HK-2 (cell line): ENCODE data around the gene P3H1.

Experiments
- DNase-seq: peaks from one replicate; pipeline ENCODE4 v3.0.0-alpha.2; 2018; ENCODE audit not compliant: unreplicated experiment

P3H1 gene

DNA sequence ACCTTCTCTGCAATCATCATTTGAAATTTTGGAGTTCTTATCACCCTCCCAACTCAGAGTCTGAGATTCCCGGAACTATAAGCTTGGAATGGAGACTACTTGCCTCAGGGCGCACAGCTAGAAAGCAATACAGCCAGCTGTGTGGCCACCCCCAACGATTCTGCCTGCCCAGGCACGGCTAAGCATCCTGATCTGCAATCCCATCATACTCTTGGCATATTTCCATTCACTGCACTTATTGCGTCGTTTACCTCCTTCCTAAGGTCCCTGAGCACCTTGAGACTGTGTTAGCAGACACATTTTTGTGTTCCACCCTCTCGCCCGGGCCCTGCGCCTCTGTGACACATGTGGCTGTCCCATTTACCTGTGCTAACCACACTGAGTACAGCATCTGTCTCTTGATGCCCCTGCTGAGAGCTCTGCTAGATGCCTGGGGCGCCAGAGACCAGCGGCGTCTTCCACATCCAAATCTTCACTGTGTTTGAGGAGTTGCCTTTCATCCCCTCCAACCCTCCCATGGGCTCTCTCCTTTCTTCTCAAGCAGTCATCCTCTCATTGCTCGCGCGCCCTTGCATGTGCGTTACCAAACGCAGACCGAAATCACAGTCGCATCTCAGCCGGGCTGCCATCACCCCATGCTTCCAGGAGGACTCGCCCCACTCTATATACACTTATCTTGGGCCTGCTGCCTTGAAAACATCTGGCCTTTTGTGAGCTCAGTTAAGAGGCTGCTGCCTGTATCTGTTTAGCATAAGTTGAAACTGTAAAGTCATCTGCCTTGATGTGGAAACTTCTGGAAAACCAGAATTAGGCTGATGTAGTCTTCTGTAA is 23.3 kb downstream of the P3H1 start:
- DNase-seq, result no peak

DNA sequence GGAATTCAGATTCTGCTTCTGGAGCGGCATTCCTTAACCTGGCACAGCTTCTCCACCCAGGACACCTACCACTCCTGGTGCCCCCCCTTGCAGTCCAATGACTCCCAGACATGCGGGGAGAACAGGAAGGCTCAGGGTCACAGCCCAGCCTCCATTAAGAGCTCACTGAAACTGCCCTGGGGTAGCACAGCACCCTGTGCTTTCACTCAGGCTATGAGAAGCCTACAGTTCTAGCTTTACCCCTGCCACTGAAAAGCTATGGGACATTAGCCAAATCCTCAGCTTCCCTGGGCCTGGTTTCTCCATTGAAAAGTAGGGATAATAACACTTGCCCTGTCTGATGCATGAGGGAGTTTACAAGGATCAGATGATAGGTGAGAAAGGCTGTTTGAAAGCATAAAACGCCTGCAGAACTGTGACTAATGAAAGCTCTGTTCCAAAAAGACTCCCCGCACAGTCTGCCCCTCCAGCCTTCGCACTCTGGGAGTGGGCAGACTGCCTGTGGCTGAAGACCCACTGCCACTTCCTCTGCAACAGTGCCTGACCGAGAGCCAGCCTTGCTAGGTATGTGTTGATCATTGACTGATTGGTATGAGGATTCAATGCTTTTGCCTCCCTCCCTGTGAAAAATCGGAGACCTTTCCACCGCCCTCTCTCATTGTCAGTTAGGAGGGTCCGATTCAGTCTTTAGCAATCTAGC is 24.1 kb downstream of the P3H1 start:
- DNase-seq, result no peak

DNA sequence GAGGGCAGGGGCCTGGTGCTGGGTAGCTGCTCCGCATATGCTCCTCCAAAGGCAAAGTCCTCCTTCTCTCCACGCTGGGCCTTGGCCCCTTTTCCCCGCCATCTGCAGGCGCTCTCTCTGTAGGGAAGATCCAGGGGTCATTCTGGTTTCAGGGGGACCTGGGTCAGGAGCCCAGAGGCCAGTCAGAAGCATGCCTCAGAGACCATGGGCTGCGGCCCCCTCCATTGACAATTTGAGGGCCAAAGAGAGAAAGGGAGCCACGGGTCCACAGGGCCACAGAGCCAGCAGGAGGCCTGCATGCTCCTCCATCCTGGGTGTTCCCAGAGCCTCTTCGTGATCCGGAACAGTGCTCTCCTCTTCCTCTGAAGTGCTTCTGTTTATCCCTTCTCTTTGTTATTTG is 24.7 kb downstream of the P3H1 start:
- no peak for DNase-seq

DNA sequence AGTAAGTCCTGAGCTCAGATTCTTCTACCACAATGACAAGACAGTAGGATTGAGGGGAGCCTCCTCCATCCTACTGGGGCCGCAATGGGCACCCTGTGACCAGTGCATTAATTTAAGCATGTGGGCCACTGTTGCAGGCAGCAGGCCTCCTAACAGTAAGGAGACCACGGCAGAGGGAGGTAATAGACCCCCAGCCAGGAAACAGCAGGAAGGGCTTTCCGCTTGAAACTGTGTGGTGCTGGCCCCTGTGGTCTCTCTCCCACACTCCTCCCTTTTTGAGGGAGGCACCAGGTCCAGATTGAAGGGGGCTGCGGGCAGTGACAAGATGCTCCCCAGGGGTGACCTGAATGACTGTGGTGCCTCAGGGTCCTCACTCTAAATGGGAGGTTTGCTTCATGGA is 25.1 kb downstream of the P3H1 start:
- DNase-seq, result no peak

DNA sequence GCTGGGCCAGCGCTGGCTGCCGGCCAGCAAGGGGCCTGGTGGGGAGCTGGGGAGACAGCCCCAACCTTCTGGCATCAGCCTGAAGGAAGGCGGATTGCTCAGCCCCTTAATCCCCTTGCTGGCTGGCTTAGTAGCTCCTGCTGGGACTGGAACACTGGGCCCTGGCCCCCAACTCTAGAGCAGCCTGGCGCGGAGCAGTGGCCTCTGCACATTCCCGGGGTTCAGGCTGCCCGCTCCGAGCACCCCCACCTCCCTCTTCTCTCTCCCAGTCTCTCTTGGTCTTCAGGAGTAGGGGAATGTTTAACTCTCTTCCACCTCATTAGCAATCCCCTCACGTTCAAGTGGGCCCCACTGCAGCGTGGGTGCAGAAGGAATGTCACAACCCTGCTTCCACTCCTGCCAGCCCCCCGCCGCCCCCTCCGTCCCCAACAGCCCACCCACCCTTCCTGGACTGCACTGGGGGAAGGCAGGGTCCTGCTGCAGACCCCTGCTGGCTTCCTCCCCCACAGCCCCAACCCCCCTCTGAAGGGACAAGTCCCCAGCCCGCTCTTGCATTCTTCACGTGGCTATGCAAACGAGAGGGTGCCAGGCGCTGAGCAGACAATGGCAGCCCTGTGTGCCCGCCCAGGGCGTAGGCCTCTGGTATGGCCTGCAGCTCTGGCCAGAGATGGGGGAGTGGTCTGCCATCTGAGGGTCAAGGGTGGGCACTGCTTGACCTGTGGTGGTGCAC is 25.8 kb downstream of the P3H1 start:
- no peak for DNase-seq

DNA sequence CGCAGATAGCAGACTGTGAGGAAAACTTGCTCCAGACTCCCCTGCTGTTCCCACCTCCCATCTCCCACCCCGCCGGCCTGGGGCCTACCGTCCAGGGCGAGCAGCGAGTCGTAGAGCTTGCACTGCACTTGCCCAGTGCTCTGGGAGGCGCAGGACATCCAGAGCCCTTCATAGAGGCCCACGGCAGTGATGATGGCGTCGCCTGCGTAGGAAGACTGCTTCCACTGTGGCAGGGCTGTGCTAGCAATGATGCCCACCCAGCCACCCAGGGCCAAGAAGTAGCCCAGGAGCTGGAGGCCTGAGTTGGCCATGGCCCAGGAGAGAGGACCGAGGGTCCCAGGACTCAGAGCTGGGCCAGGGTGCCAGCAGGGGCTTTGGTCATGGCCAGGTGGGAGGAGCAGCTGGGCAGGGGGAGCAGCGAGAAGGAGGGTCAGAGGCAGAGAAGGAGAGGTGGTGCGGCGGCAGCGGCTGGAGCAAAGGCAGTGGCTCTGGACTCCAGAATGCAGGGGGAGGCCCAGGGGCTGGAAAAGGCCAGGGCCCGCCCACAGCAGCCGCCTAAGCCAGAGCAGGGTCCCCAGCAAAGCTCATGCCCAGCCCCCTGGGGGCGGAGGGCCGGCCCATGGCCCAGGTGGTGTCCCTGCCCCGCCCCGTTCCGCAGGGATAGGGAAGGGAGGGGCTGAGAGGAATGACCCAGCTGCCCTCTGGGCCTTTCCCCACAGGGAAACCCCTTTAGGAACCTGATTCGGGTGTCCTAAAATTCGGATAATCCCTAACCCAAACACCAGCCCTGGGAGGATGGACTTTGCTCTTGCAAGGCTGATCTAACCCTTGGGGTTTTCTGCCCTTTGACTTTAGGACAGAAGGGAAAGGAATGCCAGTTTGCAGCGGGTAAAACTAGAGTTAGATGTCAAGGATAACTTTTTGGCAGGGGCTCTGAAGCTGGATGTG is 26.8 kb downstream of the P3H1 start, which contains the start of gene CLDN19:
TSS of gene CLDN19 (minus strand) at position 484 of the 948 bp plus-strand sequence. CDS start at position 311, 173 bp downstream.
- DNase-seq, result no peak

DNA sequence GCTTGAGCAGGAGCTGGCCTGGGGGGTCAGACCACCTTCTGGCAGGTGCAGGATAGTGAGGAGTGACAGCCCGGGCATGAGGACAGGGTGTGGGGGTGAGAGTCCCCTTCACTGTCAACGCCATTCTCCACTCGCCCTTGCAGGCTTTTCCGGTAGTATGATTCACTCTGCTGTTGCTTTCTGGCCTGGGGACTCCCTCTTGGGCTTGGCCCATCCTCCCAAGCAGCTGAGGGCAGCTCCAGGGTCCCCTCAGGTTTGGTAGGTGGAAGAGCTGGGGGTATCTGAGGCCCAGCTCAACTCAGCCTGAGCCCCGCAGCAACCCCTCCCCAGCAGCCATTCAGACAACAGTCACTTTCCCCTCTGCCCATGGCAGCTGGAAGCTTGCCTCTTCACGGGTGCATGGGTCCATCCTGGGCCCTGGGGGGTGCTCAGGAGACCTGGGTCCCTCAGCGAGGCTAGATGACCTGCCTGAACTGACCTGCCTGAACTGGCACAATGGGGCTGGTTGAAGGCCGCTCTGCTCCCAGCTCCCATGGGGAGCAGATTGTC is 28.1 kb downstream of the P3H1 start:
- DNase-seq, result no peak

DNA sequence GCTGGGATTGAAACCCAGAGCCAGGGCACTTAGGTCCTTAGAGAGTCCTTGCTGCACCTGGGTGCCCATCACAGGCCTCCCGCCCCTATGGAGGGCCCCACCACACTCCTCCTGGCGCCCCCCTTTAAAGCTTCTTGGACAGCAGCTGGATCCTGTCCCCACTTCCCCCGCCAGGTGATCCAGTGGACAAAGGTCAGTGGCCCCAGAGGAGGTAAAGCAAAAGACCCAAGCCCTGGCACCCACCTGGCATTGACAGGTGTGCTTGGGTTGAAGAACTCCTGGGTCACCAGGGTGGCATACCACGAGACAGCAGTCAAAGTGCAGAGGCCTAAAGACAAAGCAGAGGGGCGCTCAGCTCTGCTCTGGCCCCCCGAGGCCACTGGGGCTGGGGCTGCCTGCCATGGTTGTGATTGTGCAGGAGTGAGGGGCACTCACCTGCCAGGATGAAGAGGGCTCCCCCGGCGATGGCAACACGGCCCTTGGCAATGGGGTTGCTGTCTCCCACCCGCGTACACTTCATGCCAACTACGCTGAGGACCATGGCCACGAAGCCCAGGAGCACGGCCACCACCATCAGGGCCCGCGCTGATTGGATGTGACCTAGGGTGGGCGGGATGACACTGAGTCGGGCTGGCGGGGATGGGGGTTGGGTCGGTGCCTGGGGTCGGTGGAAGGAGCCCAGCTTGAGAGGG is 28.7 kb downstream of the P3H1 start:
- DNase-seq, result no peak

DNA sequence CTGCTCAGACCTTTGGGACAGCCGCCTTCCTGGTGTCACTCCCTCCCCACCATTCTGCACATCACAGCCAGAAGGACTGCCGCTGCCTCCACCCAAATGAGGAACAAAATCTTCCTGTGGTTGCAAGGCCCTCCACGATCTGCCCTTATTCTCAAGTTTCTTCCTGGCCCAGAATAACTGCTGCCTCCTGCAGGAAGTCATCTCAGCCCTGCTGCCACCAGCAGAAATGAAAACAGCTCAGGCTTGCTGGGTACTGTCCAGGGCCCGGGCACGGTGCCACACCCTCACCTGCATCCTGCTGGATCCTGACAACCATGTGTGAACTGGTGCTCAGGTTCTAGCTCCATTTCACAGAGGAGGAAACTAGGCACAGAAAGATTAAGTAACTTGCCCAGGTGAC is 29.6 kb downstream of the P3H1 start:
- no peak for DNase-seq

DNA sequence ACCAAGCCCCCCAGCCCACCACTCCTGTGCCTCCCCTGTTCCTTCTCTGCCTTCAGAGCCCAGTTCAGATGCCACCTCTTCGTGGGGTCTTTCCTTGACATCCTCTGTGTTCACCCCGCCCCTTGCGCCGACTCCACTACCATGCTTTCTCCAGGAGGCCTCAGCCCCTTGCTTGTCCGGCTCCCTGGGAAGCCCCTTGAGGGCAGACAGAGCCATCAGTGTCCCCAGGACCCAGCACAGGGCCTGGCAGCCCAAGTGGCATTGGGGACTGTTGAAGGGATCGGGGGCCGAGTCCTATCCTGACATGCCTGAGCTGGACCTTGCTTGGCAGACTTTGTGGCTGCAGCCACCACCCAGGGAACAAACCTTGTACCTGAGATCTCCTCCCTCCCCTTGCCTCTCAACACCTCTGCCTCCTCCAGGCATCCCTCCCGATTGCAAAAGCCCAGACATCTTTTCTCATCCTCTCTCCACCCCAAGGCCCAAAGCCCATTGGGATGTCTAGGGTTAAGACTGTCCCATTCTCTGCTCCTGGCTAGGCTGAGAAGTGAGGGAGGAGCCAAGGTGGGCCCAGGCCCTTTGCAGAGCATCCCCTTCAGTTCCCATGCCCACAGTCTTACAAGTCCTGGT is 30.1 kb downstream of the P3H1 start:
- DNase-seq, result no peak

DNA sequence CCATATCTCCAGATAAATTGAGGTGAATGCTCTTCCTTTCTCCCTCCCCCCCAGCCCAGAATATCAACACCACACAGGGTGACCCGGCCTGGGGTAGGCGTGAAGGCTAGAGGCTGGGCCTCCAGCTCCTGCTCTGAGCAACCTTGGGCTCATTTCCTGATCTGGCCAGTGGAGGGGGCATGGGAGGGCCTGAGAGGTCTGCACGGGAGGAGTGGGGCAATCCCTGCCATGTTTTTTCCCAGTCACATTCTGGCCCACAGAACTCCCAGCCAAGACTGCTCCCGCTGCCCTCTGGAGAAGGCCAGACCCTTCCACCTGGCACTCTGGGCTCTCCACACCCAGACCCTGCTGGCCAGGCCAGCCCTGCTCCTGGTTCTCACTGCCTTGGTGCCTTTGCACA is 30.7 kb downstream of the P3H1 start:
- DNase-seq, result peak; percentile 38

DNA sequence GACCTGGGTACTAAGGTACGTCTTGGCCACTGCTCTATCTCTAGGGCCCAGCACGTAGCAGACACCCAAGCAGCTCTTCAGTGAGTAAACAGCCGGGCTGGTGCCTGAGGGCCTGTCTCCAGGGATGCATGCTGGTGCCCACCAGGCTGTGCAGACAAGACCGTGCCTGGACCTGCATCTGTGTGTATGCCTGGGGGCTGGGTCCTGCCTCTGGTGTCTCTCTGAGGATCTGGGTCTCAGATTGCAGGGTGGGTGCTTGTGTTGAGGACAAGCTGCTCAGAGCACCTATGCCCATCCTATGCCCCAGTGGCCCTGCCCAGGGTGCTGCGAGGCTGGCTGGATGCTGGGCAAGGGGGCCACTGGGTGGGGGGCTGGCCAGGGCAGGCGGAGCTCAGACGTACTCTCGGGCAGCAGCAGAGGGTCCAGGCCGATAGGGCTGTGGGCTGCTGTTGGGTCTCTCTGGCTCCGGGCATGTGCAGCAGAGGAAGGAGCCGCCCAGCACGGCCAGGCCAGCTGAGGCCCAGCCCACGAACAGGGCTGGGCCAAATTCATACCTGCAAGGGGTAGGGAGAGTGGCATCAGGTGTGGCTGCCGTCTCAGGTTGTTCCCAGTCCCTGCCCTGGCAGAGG is 31.2 kb downstream of the P3H1 start:
- DNase-seq, result no peak

DNA sequence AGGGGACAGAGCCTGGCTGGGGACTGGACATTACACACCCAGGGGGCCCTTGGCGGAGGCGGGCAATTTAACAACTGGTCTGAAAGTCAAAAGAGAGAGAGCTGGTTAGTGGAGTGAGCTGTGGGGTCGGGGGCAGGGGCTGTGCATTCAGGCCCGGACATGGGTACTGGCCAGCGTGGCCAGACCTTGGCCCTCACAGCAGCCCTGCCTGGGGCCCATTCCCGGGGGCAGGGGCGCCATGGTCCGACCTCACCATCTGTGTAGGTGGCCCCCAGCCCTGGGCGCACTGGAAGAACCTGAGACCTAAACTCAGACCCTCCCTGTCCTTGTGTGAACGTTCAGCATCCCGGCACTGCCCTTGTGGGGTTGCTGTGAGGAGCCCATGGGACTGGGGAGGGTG is 31.8 kb downstream of the P3H1 start:
- no peak for DNase-seq

DNA sequence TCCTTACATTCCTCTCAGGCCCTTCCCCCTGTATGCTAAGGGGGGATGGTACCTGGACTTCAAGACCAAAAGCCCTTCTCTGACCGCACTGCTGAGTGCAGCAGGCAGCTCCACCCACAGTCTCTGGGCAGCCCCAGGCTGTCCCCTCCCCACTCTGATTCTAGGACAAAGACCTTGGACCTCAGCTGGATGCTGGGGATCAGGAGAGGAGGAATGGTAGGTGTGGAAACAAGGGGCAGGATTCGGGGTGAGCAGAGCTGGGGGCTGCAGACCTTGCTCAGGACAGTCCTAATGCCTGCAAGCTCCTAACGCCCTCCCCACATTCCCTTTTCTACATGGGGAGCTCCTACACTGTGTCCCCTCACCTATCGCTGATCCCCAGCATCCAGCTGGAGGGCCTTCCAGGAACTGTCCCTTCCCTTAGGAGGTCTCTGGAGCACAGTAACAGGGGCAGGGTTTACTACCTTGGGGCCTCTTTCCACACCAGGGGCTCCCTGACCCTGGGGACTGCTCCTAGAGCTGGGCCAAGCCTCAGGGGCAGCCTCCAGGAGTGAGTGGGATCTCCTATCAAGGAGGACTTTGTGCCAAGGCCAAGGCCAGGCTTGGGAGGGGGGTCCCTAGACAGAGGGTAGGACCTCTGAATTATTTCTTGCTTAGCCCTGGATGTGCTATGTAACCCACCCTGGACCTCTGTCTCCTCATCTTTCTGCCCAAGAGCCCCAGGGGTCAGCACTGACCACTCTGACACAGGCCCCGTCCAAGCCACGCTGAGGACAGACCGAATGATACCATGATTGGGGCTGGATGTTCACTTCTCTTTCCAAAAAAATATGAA is 32.4 kb downstream of the P3H1 start:
- no peak for DNase-seq

DNA sequence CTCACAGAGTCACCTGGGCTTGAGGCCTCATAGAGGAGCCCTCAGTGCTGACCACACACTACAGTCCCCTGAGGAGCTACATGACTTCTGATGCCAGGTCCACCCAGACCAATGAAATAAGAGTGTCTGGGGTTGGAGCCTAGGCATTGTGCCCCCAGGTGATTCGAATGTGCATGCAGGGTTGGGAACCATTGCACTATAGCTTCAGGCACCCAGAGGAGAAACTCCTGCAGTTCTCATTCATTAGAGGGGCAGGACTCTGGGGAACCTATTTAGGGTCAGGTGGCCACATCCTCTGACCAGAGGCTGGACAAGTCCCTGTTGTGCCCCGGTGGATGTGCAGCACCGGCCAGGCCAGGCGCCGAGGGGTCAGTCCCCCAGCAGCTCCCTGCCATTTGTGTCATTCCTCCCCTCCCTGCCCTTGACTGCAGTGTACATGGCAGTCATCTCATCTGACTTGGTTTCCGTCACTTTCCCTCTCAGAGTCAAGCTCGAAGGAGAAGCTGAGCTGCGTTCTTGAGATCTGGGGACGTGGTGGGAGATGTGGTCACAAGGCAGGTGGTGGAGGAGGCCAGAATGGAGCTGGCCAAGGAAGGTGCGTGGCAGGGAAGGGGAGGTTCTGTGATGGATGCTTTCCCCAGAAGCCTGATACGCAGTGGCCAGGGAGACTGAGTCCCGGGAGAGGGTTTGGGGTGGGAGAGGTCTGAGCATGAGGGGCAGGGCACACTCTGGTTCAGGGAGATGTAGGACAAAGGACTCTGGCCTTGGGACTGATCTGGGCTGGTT is 33.2 kb downstream of the P3H1 start:
- DNase-seq, result no peak

DNA sequence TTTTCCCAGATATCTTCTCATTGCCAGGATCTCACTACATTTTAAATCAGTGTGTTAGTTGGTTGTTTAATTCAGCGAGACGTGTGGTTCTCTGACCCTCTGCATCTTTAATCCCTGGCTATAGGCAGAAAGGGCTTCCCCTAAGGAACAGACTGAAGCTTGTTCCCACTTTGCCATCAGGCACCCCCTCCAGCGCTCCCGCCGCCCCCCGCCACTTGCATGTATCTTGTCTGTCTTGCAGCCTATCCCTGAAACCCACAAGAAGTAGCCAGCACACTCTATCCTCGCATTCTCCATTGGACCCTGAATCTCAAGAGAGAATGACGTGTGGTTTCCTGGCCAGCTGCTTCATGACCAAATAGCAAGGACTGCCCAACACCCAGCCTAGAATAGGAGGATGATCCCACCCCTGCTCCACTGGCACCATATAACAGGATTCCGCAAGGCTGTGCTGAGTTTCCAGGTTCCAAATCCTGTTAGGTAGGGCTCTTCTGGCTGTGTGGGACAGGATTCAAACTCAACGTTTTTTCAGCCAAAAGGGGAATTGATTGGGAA is 34.6 kb downstream of the P3H1 start:
- DNase-seq, result no peak

DNA sequence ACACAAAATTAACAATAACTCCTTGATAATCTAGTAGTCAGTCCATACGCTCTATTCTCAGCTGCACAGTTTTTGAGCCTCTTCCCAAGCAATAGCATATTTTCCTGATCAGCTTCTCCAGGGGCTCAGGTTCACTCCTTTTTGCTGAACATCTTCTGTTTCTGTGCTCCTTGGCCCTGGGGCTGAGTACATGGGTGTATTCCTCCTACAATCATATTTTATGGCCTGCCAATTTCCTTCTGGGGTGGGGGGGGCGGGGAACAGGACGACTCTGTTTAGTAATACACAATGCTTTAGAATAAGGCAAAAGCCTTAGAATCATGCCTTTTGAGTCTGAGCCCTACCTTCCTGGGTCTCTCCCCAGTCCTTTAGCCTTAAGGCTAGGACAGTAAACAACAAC is 35.2 kb downstream of the P3H1 start:
- no peak for DNase-seq

DNA sequence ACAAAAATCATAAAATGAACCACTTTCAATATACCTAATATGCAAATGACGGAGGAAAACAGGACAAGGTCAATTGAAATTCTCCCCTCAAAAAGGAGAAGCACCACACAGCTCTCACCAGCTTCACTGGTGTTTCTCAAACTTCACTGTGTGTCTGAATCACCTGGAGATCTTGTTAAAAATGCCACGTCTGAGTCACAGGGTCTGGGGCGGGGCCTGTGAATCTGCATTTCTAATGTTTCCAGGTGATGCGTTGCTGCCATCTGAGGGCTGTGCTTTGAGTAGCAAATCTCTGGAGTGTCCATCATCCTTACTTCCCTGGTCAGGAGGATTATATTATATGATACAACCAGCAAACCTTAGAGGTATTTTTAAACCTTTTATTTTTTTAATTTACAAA is 35.8 kb downstream of the P3H1 start:
- no peak for DNase-seq
